ENCODE results near the gene ZNF273. TPM values are rescaled to one million over a fixed set of nuclear protein-coding genes. Genes with fewer than 3 reads are reported as not detected.

ZNF273 gene
- total RNA-seq, 1 experiment from 2014 or later, result 17.9 TPM

DNA sequence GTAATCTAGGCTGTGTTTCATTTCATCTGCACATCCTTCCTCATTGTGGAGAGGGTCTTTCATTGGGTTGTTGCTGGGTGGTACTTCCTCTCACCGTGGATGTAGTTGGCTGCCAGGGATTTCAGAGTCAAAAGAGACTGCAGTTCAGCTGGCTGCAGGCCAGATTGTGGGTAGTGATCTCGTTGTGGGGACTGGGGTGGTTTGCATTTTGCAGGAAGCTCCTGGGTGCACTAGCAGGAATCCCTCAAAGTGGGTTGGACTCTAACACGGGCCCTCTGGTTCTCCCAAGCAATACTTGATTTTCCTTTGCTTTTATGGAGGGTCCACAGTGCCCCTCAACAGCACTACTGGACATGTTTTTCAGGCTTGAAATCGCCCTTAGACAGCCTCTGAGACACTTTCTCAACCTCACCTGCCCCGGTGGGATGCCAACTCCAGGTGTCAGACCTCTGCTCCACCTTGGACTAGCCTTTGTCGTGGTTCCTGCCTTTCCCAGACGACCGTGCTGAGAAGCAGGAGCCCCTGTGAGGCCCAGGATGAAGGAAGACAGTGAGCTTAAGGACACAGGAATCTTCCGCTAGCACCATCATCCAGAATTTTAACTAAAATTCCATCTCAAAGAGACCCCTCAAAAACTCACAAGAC lies 23.9 kb upstream of the ZNF273 start:
- no CpG with 5 or more reads among the region's 9 CpGs for WGBS (ENCODE audit: extremely low coverage, insufficient read length, low lambda C conversion rate)
- Histone ChIP-seq H3K27ac (ENCODE audit: insufficient read length, low read depth, low read length) (no peak overlapping the region), H3K23ac (ENCODE audit: insufficient read length, low read depth, low read length) (no peak overlapping the region), H3T11ph (ENCODE audit: low read length) (no peak overlapping the region), H2AFZ (ENCODE audit: low read length) (no peak overlapping the region), H2BK12ac (ENCODE audit: insufficient read length, low read depth, low read length) (no peak overlapping the region), H3K23me2 (ENCODE audit: insufficient read length, low read depth, low read length, poor library complexity, severe bottlenecking) (no peaks in the 10 kb centered on the region), H3K18ac (ENCODE audit: insufficient read length, low read depth, low read length) (no peak overlapping the region), H4K91ac (ENCODE audit: insufficient read length, low read depth, low read length) (no peak overlapping the region), H3K79me1 (ENCODE audit: insufficient read depth, low read depth, low read length, poor library complexity, severe bottlenecking) (no peaks in the 10 kb centered on the region), H4K8ac (replicated peaks; ENCODE audit: insufficient read length, low read depth, low read length) (no peak overlapping the region), H2BK15ac (ENCODE audit: low read depth, low read length) (no peak overlapping the region), H3K27me3 (ENCODE audit: insufficient read depth, low read length) (no peaks in the 10 kb centered on the region; the same call in 1 of the 2 replicates), H3K79me2 (ENCODE audit: insufficient read depth, low read length) (no peaks in the 10 kb centered on the region), H4K5ac (ENCODE audit: insufficient read length, low read depth, low read length) (no peak overlapping the region), H3K56ac (ENCODE audit: insufficient read length, low read depth, low read length) (no peak overlapping the region), H3K14ac (ENCODE audit: insufficient read depth, low read length) (no peak overlapping the region), H2AK5ac (ENCODE audit: insufficient read length, low read length) (no peak overlapping the region), H3K4me1 (ENCODE audit: insufficient read depth, low read length) (no peaks in the 10 kb centered on the region), H3K9ac (ENCODE audit: extremely low read depth, insufficient read length, low read length) (no peak overlapping the region), H4K20me1 (ENCODE audit: control insufficient read depth, insufficient read depth, insufficient read length) (no peaks in the 10 kb centered on the region), H2BK5ac (ENCODE audit: insufficient read length, low read length) (no peak overlapping the region), H3K4ac (ENCODE audit: low read depth, low read length) (no peak overlapping the region), H2BK20ac (ENCODE audit: low read depth, low read length, poor library complexity, severe bottlenecking) (no peak overlapping the region), H3K9me3 (ENCODE audit: control insufficient read depth, low read depth, low read length) (no peaks in the 10 kb centered on the region), H2BK120ac (ENCODE audit: low read depth, low read length, poor library complexity, severe bottlenecking) (no peak overlapping the region), H3K4me2 (ENCODE audit: insufficient read depth, insufficient read length, low read length) (no peak overlapping the region)
- peak overlapping the region in 1 of 2 experiments; percentile 14; a peak in 1 of 5 replicates for H3K4me3 Mint-ChIP-seq
- H3K27me3 Mint-ChIP-seq (ENCODE audit: low read depth), result peaks cover 56% of the 10 kb centered on the region
- peaks cover 73 to 83% of the 10 kb centered on the region in 2 experiments for H3K9me3 Mint-ChIP-seq
- TF ChIP-seq, protein P1, sequence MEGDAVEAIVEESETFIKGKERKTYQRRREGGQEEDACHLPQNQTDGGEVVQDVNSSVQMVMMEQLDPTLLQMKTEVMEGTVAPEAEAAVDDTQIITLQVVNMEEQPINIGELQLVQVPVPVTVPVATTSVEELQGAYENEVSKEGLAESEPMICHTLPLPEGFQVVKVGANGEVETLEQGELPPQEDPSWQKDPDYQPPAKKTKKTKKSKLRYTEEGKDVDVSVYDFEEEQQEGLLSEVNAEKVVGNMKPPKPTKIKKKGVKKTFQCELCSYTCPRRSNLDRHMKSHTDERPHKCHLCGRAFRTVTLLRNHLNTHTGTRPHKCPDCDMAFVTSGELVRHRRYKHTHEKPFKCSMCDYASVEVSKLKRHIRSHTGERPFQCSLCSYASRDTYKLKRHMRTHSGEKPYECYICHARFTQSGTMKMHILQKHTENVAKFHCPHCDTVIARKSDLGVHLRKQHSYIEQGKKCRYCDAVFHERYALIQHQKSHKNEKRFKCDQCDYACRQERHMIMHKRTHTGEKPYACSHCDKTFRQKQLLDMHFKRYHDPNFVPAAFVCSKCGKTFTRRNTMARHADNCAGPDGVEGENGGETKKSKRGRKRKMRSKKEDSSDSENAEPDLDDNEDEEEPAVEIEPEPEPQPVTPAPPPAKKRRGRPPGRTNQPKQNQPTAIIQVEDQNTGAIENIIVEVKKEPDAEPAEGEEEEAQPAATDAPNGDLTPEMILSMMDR (conservative IDR thresholded peaks at IDR 0.05), result no peak
- DNase-seq, result peak; percentile 5
- no peak overlapping the region for H3K27ac Mint-ChIP-seq
- peaks cover 6 to 8% (median 6%) of the 10 kb centered on the region in 3 experiments; a peak in 5 of 7 replicates for H3K36me3 Mint-ChIP-seq (ENCODE audit: insufficient read depth in 1 of 3, low read depth in 3 of 3)
- 0 out of 4 replicates have a peak, but pooled peaks cover 0 to 3% of the 10 kb centered on the region in 2 experiments for H3K4me1 Mint-ChIP-seq
